HG03139 (cell line): ENCODE measurements around the gene SLC16A12.
"Not testable (repeated sequence)": the region's sequence is repeated elsewhere in the genome, so short reads cannot be mapped to it uniquely, and the experiment has no call there.

Source experiments
- ATAC-seq: cut with Tn5 transposase; IDR thresholded peaks from one replicate; pipeline ENCODE4 v1.9.1; 2021; ENCODE audit not compliant: unreplicated experiment

SLC16A12 gene

GRCh38 chr10:89426230-89426868 is 109.0 kb downstream of the SLC16A12 start:
- no peak for ATAC-seq

DNA sequence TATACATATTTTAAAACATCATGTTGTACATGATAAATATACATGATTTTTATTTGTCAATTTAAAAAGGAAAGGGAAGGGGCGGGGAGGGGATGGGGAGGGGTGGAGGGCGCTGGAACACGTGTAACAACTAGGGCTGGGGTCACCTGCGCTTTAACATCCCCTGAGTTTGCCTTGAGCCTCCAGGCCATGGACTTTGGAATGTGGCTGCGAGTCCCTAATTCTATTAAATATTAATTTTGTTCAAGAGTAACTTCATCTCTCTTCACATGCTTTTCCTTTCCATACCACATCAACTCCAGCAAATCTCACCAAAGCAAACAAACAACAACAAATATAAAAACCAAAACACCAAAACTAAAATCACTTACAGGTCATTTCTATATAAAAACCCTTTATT is 110.4 kb downstream of the SLC16A12 start:
- ATAC-seq: no peak

DNA sequence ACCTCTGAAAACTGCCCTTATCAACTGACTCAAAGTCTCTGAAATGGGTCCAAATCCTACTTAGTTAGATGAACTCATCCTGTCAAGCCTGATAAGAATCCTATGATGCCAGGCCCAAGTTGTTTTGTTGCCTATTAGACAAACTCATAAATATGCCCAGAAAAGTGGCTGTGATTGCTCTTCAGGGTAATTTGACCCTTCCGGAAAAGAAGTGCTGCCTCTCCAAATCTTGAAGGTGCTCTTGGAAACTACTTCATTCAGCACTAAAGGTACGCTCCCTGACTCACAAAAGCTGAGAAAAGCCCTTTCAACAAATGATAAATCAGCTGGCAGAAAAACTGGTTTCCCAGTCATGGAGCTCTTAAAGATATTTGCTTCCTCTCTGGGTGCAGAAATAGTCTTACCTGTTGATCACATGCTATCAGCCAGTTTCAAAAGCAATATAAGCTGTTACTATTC is 114.3 kb downstream of the SLC16A12 start:
- ATAC-seq: no peak

- ATAC-seq: no peak
Observed at GRCh38 chr10:89419548-89419947, 115.8 kb downstream of the SLC16A12 start.

DNA sequence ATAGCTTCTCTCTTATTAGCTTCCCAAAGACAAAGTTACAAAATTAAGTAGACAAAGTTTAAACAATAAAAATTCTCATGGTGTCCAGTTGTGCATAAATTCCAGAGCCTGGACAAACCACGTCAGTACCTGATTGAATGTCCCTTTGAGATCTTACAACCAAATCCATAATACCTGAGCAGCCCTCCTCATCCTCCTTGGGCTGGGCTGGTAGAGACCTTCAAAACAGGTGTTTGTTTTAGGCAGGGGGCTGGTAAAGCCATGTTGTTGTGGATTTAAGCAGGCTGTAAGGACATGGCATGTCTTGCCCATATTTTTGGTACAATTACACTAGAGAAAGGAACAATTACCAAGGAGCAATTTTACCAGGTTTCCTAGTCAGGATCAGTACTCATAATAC is 118.9 kb downstream of the SLC16A12 start:
- no peak for ATAC-seq

- peak; percentile 19 for ATAC-seq
Observed at GRCh38 chr10:89414879-89415821, 120.2 kb downstream of the SLC16A12 start.

DNA sequence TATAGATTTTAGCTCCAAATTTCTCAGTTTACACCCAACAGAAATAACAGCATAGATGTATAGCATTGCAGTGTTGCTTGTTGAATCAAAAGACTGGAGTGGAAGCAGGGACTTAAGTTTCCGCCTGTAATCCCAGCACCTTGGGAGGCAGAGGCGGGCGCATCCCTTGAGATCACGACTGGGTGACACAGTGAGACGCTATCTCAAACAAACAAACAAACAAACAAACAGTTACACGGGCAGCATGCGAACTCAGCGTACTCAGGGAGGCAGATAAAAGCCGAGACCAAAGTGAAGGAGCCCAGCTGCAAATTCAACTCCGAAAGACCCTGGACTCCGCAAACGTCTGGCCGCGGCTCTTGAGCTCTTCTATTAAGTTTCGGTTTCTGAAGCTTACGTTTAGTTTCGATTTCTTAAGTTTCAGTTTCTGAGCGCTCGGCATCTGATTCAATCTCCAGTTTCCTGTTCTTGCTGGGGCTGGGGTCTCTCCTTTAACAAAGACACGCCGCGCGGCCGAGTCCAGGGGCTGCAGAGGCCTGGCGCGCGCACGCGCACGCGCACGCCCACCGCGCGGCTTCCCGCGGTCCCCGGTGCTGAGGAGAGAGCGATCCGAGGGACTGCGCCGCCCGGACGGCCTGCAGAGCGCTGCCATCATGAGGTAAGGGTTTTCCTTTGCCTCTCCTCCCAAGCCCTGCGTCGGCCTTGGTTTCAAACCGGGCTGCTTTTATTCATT is 121.1 kb downstream of the SLC16A12 start, which contains the start of gene IFIT5:
Gene IFIT5, plus strand, starts transcription at position 423 of the 733 bp plus-strand sequence. Its CDS starts 231 bp downstream, at position 654.
- ATAC-seq: peak; percentile 75

- no peak for ATAC-seq
Observed at GRCh38 chr10:89413398-89413912, 121.9 kb downstream of the SLC16A12 start.

GRCh38 chr10:89412276-89412675 is 123.1 kb downstream of the SLC16A12 start:
- not testable (repeated sequence) for ATAC-seq

GRCh38 chr10:89411135-89411534 is 124.3 kb downstream of the SLC16A12 start:
- ATAC-seq: not testable (repeated sequence)

GRCh38 chr10:89410551-89410950 is 124.8 kb downstream of the SLC16A12 start:
- not testable (repeated sequence) for ATAC-seq

- ATAC-seq: not testable (repeated sequence)
Observed at GRCh38 chr10:89409282-89409681, 126.1 kb downstream of the SLC16A12 start.

GRCh38 chr10:89407792-89408191 is 127.6 kb downstream of the SLC16A12 start:
- not testable (repeated sequence) for ATAC-seq

- not testable (repeated sequence) for ATAC-seq
Observed at GRCh38 chr10:89406178-89406577, 129.2 kb downstream of the SLC16A12 start.

- no peak for ATAC-seq
Observed at GRCh38 chr10:89404104-89405047, 131.0 kb downstream of the SLC16A12 start.

- ATAC-seq: no peak
Observed at GRCh38 chr10:89403043-89403442, 132.4 kb downstream of the SLC16A12 start.

- ATAC-seq: no peak
Observed at GRCh38 chr10:89399956-89400355, 135.4 kb downstream of the SLC16A12 start.

DNA sequence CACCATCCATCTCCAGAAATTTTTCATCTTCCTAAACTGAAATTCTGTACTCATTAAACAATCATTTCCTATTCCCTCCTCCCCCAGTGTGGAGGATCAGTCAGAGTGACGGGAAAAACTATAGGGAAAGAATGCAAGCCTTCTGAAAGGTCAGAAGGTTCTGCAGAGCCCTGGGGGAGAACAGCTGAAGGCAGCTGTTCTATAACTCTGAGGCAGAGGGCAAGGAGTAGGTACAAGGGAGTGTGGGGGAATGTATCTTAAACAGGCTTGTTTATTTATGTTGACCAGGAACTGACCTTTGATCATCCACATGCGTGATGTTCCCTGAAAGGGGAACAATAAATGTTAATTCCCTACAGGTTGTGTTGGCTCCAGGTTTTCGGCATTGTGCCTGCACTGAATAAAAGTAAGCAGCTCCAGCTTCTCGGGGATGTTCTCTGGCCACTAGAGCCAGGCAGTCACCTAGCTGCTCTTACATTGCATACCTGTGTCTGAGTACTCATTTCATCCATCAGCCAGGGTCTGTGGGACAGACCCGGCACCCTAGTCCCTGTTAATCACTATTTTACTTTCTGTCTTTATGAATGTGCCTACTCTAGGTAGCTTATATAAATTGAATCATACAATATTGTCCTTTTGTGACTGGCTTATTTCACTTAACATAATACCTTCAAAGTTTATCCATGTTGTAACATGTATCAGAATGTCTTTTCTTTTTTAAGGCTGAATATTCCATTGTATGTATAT is 137.2 kb downstream of the SLC16A12 start:
- no peak for ATAC-seq

DNA sequence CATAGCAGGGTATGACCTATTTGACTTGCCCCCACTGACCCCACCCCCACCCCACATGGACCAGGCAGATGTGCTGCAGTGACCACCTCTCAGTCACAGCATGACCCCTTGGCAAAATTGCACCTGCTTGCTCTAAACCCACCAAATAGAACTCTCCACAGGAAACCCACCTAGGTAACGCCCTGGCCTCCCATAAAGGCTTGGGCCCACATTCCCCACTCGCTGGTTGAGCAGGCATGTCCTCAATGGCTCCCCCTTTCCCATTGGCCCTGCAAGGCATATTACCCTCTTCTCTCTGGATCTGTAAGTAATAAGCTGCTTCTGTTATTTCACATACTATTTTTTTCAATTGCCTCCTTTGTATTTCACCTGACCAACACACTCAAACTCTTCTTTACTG is 140.3 kb downstream of the SLC16A12 start:
- no peak for ATAC-seq
